Frontal cortex (tissue), 1 donor: Measurements from ENCODE around the gene TRAPPC10. TPM values are rescaled to one million over a fixed set of nuclear protein-coding genes. Genes with fewer than 3 reads are reported as not detected.

Source experiments
- small RNA-seq: library from RNA; depleted of rRNA; stranded (forward); fragments of <200 nt; gene quantifications from one replicate; pipeline ENCODE3, GENCODE V24; 2014
- total RNA-seq: library from RNA; depleted of rRNA; stranded (reverse); fragments of >200 nt; gene quantifications from one replicate; pipeline ENCODE4 v1.2.3, GENCODE V29; 2014

Gene TRAPPC10
- total RNA-seq, 1 donor from 2014 or later = 15.1 TPM

Small RNA genes within 50 kb of the gene (small RNA-seq; reads per million reads assigned to genes)
- gene RNU6-1150P = not detected

Other genes starting within 250 kb of the TRAPPC10 start
- 6.5 TPM for gene CSTB, start 236.0 kb upstream of the TRAPPC10 start, total RNA-seq
- gene RRP1, start 222.7 kb upstream of the TRAPPC10 start, total RNA-seq = 13.9 TPM
- 26.1 TPM for gene AGPAT3, start 147.1 kb upstream of the TRAPPC10 start, total RNA-seq
- gene PWP2, start 95.1 kb downstream of the TRAPPC10 start, total RNA-seq = 7.3 TPM
- 28.1 TPM for gene GATD3, start 121.4 kb downstream of the TRAPPC10 start, total RNA-seq
- gene ICOSLG, start 228.6 kb downstream of the TRAPPC10 start, total RNA-seq = 0.41 TPM
- not detected for gene DNMT3L, start 249.6 kb downstream of the TRAPPC10 start, total RNA-seq